ENCODE measurements around the gene AGTPBP1. TPM values are rescaled to one million over a fixed set of nuclear protein-coding genes. Genes with fewer than 3 reads are reported as not detected.
"Not testable (repeated sequence)": the region's sequence is repeated elsewhere in the genome, so short reads cannot be mapped to it uniquely, and the experiment has no call there.

Gene AGTPBP1, protein sequence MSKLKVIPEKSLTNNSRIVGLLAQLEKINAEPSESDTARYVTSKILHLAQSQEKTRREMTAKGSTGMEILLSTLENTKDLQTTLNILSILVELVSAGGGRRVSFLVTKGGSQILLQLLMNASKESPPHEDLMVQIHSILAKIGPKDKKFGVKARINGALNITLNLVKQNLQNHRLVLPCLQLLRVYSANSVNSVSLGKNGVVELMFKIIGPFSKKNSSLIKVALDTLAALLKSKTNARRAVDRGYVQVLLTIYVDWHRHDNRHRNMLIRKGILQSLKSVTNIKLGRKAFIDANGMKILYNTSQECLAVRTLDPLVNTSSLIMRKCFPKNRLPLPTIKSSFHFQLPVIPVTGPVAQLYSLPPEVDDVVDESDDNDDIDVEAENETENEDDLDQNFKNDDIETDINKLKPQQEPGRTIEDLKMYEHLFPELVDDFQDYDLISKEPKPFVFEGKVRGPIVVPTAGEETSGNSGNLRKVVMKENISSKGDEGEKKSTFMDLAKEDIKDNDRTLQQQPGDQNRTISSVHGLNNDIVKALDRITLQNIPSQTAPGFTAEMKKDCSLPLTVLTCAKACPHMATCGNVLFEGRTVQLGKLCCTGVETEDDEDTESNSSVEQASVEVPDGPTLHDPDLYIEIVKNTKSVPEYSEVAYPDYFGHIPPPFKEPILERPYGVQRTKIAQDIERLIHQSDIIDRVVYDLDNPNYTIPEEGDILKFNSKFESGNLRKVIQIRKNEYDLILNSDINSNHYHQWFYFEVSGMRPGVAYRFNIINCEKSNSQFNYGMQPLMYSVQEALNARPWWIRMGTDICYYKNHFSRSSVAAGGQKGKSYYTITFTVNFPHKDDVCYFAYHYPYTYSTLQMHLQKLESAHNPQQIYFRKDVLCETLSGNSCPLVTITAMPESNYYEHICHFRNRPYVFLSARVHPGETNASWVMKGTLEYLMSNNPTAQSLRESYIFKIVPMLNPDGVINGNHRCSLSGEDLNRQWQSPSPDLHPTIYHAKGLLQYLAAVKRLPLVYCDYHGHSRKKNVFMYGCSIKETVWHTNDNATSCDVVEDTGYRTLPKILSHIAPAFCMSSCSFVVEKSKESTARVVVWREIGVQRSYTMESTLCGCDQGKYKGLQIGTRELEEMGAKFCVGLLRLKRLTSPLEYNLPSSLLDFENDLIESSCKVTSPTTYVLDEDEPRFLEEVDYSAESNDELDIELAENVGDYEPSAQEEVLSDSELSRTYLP
- 10 to 100 TPM; 21.7 to 29.7 (median 26.4) TPM for polyA plus RNA-seq (ENCODE audit: insufficient read length in 4 of 4)

DNA sequence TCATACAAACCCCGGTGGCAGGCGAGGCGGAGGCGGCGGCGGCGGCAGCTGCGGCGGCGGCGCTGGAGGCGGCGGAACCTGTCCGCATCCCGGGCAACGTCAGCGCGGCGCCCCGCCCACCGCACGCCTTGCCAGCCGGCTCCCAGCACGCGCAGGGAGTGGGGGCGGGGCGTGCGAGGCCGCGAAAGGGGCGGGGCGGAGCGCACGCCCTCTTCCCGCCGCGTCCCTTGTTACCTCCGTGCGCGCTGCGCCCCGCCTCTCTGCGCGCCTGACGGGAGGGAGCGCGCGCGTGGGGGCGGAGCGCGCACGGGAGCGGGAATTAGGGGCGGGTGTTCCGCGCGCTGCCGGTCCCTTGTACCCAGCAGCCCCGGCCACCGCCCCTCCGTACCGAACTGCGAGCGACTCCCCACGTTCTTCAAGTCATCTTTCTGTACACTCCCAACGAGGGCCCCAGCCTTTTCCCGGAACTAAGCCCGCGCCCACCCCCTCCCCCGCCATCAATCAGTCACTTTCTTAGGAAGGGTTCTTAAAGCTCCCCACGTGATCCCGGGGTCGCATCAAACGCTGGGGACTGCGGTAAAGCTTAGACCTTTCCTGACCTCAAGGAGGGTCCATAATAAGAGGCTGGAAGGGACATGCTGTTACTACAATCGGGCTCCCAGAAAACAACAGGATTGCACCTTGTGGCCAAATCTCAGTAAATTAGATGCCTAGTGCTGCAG lies at the start of gene AGTPBP1:
AGTPBP1 (minus strand) TSS at position 80 of the 722 bp plus-strand sequence. CDS start 29,421 bp downstream, outside the sequence.
- peak; percentile 73 to 92 (median 90) for DNase-seq (ENCODE audit: low read depth in 4 of 4, low spot score in 2 of 4)

DNA sequence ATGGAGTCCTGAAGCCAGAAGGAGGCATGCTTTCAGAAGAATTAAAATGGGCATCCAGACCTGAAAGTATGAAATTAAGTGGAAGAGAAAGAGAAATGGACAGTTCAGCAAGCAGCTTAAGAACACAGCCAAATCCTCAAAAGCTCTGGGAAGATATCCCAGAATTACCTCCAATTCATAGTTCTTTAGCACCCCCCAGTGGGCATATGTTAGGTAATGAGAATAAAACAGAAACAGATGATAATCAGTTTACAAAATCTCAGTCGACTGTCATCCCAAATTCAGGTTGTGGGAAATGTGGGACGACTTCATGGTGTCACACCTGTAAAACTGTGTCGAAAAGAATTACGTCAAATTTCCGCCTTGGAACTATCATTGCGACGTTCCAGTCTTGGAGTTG lies 44.4 kb upstream of the AGTPBP1 start:
- DNase-seq (ENCODE audit: low read depth in 4 of 4, low spot score in 2 of 4): not testable (repeated sequence)

DNA sequence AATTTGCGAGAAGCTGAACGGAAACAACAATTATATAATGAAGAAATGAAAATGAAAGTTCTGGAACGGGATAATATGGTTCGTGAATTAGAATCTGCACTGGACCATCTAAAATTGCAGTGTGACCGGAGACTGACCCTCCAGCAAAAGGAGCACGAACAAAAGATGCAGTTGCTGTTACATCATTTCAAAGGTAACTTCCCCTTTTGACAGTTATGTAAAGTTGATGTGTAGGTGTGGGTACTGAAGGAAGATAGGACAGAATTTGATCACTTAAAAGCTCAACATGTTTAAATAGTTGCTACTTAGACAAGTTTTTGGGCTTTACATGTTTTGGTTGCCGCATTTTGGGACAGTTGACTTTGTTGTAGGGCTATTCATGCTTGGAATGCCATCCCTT lies 32.1 kb upstream of the AGTPBP1 start:
- DNase-seq (ENCODE audit: low read depth in 4 of 4, low spot score in 2 of 4): not testable (repeated sequence)

DNA sequence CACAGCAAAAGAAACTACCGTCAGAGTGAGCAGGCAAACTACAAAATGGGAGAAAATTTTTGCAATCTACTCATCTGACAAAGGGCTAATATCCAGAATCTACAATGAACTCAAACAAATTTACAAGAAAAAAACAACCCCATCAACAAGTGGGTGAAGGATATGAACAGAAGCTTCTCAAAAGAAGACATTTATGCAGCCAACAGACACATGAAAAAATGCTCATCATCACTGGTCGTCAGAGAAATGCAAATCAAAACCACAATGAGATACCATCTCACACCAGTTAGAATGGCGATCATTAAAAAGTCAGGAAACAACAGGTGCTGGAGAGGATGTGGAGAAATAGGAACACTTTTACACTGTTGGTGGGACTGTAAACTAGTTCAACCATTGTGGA lies 20.0 kb upstream of the AGTPBP1 start:
- not testable (repeated sequence) for DNase-seq (ENCODE audit: low read depth in 4 of 4, low spot score in 2 of 4)

DNA sequence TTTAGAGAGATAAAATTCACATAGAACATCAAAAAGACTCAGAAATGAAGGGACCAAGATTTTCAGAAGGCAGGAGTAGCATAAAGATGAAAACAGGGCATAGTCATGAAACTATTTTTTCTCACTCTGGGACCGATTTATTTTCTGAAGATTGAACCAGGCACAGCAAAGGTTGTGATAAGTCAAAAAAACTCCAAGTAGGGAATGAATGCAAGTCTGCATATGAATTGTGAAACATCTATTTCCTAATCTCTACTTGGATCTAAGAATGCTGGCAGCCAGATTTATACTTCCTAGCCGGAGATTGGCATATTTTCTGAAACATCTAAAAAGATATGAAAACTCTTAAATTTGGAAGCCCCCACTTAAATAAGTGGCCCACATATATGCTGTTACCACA lies 16.0 kb upstream of the AGTPBP1 start:
- not testable (repeated sequence) for DNase-seq (ENCODE audit: low read depth in 4 of 4, low spot score in 2 of 4)

DNA sequence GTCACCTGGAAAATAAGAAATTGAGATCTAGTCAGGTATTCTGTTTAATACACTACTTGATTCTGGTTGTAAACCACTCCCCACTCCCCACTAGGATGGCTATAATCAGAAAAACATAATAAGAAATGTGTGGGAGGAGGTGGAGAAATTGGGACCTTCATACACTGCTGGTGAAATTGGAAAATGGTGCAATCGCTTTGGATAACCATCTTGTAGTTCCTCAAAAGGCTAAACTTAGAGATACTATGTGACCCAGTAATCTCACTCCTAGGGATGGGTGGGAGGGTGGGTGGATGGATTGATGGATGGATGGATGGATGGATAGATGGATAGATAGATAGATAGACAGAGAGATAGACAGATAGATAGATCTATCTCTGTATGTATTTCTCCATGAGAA lies 14.5 kb upstream of the AGTPBP1 start:
- not testable (repeated sequence) for DNase-seq (ENCODE audit: low read depth in 4 of 4, low spot score in 2 of 4)

DNA sequence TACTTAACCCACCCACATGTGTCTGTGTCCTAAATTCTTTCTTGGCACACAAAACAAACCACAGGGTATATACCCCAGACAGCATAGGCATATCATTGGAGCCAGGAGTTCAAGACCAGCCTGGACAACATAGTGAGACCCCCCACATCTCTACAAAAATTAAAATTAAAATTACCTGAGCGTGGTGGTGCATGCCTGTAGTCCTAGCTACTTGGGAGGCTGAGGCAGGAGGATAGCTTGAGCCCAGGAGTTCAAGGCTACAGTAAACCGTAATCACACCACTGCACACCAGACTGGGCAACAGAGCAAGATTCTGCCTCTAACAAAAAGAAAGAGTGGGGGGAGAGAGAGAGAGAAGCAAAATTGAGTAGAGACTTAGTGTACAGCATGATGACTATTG lies 4.6 kb upstream of the AGTPBP1 start:
- DNase-seq (ENCODE audit: low read depth in 4 of 4, low spot score in 2 of 4): no peak

DNA sequence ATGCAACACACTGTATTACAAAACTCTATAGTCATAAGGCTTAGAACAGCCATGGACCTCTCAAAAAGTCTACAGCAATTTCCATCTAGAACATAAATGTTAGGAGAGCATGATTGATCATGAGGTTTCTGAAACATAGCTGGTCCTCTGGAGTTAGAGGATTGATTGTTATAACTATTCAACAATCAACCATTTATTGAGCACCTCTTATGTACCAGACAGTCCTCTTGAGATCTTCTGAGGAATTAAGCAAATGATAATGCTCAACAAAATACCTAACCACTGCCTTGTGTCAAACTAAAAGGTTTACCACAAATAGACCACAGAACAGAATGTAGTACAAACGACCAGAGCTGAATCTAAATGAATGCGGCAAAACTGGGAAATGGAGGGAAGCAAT lies 3.4 kb upstream of the AGTPBP1 start:
- no peak for DNase-seq (ENCODE audit: low read depth in 4 of 4, low spot score in 2 of 4)

DNA sequence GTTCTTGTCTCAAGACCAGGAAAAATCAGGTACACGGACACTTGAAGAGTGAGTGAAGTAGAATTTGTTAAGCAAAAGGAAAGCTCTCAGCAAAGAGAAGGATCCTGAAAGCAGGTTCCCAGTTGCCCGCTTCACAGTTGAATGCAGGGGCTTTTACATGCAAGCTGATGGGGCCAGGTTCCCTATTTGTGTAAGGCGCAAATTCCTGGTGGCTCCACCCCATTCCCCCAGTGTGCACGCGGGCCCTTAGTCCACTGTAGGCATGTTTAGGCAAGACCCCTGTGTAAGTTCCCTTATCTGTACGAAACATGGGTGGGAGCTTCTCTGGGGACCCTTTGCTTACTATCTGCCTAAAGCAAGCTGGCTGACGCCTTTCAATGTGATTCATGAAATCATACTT lies 2.7 kb upstream of the AGTPBP1 start:
- no peak for DNase-seq (ENCODE audit: low read depth in 4 of 4, low spot score in 2 of 4)

DNA sequence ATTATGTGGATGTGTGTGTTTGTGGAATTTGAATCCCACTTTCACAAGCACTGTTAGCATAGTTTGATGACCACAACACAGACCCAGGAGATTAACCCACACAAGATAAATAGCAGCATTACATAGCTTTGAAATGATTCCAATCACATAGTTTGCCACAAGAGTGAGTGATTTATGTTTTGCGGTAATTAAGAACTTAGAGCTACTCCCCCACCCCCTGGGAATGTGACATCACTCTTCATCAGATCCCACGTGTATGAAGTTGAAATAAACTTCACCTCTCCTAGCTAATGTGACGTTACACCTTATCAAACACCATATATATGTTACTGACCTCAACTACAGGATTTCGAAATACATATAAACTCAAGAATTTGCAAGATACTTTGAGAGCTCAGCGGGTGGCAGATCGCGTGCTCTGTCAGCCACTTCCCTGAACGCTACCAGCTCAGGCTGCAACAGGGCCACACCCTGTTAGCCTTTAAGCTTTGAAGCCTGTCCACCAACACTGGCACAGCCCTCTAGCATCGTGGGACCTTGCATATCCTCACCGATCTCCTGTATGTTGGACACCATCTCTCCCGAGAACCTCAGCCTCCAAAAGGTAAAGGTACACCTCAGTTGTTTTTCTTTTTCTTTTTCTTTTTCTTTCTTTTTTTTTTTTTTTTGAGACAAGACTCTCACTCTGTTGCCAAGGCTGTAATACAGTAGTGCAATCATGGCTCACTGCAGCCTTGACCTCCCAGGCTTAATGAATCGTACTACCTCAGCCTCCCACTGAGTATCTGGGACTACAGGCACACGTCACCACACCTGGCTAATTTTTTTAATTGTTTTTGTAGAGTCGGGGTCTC lies 1.7 kb upstream of the AGTPBP1 start:
- DNase-seq (ENCODE audit: low read depth in 4 of 4, low spot score in 2 of 4): peak in 2 of 4 donors; percentile 2 to 7

DNA sequence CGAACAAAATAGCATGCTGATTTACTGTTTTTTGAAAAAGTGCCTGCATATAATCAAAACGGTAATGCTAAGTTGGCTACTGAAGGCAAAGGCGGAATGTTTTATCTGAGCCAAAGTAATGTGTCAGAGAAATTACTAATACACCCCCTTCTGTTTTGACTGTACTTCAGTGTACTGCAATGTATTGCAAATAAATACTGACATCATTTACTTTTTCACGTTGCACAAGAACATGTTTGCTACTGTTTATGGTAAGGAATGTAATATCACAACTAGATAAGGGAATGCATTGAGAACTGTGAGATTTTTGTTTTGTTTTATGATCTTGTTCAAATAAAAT lies 813 bp upstream of the AGTPBP1 start:
- DNase-seq (ENCODE audit: low read depth in 4 of 4, low spot score in 2 of 4): peak in 1 of 4 donors; percentile 13

DNA sequence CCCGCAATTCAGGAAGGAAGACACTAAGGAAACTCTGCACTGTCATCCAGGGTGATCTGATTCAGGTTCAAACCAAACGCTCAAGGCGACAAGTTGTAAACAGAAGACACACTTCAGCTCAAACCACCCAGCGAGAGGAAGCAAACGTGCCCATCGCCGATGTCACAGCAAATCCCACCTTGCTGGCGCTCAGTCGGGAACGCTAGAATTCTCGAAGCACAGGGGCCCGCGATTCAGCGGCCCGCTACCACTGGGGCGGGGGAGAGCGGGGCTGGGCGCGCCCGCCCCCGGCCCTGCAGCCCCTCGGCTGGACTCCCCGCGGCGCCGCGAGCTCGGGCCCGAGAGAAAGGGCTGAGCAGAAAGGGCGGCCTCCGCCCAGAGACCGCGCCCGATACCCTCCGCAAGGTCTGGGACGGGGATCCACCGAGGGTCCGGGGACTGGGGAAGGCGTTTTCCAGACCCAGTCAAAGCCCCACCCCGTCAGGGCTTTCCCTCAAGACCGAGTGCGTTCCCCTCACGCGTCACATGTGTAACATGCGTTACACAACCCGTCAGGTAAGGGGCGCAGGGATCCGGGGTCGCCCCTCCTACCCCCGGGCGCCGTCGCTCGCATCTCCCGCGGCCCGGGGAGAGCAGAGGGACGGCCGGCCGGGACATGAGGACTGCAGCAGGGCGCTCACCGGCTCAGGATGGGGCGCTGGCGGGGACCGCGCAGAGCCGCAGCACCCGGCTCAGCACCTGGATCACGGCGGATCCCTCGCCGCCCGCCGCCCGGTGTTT lies 469 bp downstream of the AGTPBP1 start:
- peak in 3 of 4 donors; percentile 37 to 59 (median 45) for DNase-seq (ENCODE audit: low read depth in 4 of 4, low spot score in 2 of 4)

DNA sequence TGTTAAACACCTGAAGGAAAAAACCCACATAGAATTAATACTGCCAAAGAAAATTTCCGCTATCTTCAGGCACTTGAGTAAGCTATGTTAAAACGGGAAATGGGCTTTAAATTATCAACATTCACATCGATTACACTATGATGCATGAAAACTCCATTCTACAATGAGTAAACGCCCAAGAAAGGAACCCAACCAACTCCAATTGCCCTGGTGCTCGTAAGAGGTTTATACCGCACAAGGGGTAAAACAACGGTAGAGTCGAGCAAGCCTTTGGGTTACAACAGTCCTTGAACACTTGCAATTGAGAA lies 1.0 kb downstream of the AGTPBP1 start:
- no peak for DNase-seq (ENCODE audit: low read depth in 4 of 4, low spot score in 2 of 4)

DNA sequence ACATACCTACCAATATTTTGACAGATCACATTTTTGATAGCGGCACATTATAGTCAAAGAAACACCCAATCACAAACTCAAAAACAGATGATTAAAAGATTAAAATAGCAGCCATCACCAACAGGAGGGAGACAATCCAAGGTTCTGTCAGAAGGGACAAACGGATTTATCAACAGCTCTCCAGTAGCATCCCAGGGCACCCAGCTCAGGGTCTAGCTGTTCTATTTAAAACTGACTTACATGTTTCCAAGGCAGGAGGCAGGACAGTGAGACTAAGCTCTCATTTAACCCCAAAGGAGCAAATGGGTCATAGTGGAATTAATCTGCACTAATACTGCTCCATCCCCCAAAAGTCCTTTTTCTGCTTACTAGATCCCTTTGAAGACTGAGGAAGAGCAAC lies 3.2 kb downstream of the AGTPBP1 start:
- no peak for DNase-seq (ENCODE audit: low read depth in 4 of 4, low spot score in 2 of 4)

DNA sequence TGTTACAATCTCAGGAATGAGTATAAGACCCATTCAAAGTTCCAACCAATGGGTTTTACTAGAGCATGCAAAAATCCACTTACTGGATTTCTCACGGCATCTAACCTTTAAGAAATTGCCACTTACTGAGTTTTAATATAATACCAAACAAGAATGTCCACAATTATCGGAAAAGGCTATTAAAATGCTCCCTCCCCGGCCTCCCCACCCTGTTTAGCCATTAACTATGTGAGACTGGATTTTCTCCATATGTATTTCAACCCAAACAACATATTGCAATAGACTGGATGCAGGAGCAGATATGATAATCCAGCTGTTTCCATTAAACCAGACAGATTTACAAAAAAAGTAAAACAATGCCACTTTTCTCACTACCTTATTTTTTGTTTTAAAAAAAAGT lies 4.1 kb downstream of the AGTPBP1 start:
- DNase-seq (ENCODE audit: low read depth in 4 of 4, low spot score in 2 of 4): no peak

DNA sequence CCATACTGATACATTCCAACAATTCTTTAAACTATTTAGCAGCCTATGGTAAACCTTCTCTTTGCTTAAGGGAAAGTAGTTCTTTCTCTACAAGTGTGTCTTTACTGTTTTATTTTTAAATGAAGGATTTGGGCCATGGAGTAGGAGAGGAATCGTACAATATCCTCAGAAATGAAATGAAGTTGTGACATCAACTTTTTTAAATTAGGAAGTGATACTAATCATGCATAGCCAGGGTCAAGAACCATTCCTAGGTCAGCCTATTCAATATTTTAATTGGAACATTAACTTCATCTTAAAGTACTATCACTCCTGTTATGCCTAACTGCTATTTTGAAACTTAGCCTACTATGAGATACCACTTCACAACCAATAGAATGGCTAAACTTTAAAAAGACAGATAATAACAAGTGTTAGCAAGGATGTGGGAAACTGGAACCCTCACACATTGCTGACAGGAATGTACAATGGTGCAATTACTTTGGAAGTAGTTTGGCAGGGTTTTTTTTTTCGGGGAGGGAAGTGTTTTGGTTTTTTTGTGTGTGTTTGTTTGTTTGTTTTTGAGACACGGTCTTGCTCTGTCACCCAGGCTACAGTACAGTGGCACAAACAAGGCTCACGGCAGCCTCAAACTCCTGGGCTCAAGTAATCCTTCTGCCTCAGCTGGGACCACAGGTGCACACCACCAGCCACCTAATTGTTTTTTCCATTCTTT lies 10.7 kb downstream of the AGTPBP1 start:
- no peak for DNase-seq (ENCODE audit: low read depth in 4 of 4, low spot score in 2 of 4)

DNA sequence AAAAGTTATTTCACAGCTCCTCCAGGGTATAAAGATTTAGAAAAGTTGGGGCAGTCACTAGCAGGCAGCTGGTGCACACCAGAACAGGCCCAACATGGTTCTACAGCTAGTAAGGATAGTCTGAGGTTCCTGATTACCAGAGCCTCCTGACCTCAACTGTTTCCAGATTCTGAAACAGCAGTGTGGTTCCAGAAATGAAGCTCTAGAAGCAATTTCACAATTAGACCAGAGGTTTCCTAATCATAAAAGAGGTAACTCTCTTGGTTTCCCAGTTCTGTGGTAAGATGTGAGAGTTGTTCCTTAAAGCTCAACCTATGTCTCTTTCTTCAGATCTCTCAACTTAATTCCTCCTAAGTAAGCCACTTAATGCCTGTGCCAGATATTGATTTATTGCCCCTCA lies 11.9 kb downstream of the AGTPBP1 start:
- no peak for DNase-seq (ENCODE audit: low read depth in 4 of 4, low spot score in 2 of 4)

DNA sequence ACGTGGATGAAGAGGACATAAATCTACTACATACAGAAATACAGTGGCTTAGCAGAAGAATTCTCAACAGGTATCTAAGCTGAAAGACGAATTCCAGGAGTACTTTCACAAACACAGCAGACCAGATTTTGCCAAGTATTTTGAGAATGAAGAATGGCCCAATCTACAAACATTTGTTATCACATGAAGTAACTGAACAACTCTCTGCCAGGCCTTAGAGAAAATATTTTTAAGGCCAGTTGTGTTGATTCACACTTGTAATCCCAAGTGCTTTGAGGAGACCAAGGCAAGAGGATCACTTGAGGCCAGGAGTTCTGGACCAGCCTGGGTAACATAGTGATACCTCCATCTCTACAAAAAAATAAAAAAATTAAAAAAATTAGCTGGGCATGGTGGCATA lies 14.3 kb downstream of the AGTPBP1 start:
- DNase-seq (ENCODE audit: low read depth in 4 of 4, low spot score in 2 of 4): no peak

Measured in left renal cortex interstitium (tissue), 4 donors.